ENCODE measurements around the gene LHX4.

DNA sequence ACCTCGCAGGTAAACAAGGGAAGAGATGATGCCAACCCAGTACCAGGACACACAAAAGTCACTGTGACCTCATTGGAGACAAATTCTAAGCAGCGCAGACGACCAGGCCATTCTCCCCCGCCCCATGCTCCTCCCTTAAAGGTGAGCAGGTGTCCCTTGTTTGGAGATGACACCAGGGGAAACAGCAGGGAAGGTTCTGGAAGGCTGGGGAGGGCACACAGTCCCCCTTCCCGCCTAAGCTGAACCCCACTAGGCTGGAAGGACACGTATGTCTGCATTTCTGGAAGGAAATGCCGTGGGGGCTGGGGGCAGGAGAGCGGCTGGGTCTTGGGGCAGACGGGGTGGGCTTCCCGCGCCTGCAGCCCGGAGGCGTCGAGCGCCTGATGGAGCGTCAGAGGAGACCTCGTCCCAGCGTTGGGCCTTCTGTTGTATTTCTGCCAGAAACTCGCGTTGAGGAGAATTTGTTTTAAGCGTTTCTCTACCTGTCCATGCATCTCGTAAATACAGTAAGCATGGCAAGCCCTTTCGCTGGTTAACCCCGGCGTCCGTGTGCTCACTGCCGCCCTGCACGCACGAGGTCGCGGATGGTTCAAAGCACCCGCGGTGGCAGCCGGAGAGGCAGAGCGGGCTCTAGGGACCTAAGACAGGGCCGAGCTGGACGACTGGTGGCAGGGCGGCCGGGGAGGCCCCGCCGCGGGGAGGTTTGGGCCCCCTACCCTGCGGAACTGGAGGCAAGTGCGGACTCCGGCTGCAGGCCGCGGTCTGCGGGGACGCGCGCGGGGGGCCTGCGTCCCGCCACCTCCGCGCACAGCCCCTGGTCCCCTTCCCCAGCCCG is 1.2 kb upstream of the LHX4 start:
- no peak for TF ChIP-seq CTCF (IDR thresholded peaks at IDR 0.05; ENCODE audit: low read depth, low read length, poor library complexity, severe bottlenecking)
- TF ChIP-seq EZH2phosphoT487 (IDR thresholded peaks at IDR 0.05; ENCODE audit: borderline replicate concordance, low read length), result no peak

Data from DOHH2 (cell line).